GM19395 (cell line): Measurements from ENCODE around the gene ZNF579.

Experiments
- ATAC-seq: cut with Tn5 transposase; IDR thresholded peaks from one replicate; pipeline ENCODE4 v1.9.1; 2021; ENCODE audit warnings: mild to moderate bottlenecking, moderate library complexity; ENCODE audit not compliant: unreplicated experiment

Gene ZNF579, protein sequence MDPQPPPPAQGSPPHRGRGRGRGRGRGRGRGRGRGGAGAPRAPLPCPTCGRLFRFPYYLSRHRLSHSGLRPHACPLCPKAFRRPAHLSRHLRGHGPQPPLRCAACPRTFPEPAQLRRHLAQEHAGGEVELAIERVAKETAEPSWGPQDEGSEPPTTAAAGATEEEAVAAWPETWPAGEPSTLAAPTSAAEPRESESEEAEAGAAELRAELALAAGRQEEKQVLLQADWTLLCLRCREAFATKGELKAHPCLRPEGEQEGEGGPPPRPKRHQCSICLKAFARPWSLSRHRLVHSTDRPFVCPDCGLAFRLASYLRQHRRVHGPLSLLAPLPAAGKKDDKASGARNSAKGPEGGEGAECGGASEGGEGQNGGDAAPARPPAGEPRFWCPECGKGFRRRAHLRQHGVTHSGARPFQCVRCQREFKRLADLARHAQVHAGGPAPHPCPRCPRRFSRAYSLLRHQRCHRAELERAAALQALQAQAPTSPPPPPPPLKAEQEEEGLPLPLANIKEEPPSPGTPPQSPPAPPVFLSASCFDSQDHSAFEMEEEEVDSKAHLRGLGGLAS

GRCh38 chr19:55580628-55581144 lies at the start of gene ZNF579:
TSS of gene ZNF579 (minus strand) at chr19:55580848. CDS start at chr19:55579639, 1,209 bp downstream.
- ATAC-seq: no peak

- ATAC-seq: no peak
These were observed 45.7 kb upstream of the ZNF579 start for GRCh38 chr19:55626350-55626749.

DNA sequence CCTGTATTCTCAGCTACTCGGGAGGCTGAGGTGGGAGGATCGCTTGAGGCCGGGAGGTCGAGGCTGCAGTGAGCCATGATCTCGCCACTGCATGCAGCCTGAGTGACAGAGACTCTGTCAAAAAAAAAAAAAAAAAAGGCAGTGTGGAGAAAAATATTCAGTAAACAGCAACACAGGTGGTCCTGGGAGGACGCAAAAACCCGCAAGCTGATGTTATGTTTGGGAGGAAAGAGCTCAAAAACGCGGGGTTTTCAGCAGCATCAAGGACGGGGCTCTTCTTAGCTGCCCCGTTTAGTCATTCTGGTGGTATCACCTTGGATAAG lies 44.3 kb upstream of the ZNF579 start:
- no peak for ATAC-seq

DNA sequence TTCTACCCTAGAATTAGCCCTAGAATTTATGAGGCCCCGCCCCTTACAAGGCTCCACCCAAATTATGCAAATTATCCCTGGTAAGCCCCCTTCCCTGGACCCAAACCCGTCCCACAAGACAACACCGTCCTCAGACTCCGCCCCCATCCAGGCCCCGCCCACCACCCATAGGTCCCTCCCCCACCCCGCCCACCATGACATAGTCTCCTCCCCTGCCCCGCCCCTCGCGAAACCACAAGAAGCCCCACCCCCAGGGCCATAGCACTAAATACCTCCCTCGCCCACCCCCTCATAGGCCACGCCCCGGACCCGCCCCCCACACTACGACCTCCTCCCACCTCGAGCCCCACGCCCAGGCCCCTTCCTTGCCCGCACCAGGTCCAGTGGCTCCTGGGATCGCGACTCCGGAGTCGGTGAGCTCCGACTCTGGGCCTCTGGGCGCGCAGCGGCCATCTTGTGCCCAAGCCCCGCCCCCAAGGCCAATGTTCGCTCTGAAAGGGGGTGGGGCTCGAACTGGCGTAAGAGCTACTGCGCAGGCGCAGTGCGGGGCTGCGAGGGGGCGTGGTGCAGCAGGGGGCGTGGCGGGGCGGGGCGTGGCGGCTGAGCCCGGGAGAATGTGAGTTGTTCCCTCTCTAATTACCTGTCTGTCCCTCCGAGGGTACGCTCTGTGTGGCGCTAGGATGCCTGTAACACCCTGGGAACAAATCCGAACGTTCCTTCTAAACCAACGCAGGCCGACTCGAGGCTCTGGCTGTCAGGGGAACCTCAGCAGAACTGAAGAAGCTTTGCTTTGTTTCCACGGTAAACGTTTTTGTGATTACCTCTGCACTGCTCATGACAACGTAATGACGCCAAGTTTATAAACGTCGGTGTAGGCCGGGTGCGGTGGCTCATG lies 43.7 kb upstream of the ZNF579 start, which contains the start of gene ZNF784:
Gene ZNF784 (minus strand): TSS at position 458 of the 895 bp plus-strand sequence. CDS start 5 bp downstream, at position 453.
- ATAC-seq: no peak

DNA sequence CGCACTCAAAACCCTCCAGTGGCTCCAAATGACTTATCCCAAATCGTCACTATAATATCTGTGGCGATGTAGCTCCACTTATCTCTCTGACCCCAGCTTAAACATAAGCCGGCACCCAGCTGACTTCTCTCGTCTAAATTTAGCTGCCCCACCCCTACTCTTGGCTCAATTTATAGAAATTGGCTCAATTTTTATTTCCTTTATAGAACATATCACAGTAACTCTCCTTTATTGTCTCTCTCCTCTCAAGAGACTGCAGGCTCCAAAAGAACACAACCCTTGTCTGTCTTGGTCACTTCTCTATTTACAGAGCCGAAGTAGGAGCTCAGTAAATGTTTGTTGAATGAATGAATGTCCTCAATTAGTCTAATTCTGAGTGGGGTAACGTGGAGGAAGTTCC lies 42.9 kb upstream of the ZNF579 start:
- ATAC-seq: no peak

DNA sequence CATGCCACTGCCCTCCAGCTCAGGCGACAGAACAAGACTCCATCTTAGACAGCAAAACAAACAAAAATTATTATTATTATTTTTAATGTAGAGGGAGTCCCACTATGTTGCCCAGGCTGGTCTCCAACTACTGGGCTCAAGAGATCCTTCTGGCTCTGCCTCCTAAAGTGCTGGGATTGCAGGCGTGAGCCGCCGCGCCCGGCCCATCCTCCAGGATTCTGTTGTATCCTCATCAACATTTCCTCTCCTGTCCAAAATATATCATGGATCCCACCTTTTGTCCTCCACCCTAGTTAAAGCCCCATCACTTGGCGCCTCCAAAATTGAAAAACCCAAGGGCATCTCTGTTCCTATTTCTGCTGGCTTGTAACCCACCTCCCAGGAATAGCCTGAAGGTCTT lies 42.5 kb upstream of the ZNF579 start:
- ATAC-seq: no peak

DNA sequence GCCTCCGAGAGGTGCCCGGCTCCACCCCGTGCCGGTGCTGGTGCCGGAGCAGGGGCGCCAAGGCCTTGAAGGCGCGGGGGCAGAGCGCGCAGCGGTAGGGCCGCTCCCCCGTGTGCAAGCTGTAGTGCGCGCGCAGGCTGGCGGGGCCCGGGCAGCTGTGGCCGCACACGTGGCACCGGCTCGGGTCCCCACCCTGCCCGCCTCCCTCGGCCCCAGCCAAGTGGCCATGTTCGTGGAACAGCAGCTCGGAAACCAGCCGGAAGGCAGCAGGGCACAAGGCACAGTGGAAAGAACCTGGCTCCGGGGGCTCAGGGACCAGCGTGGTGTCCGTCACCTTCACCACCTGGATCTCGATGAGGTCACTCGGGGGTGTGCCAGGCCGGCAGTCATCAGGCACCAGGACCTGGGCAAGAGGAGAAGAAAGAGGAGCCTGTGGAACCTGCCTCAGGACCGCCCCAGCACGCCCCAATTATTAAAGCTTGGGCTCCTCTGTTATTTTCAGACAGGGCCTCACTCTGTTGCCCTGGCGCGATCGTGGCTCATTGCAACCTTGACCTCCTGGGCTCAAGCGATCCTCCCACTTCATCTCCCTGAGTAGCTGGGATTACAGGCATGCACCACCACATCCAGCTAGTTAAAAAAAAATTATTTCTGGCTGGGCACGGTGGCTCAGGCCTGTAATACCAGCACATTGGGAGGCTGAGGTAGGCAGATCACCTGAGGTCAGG lies 41.8 kb upstream of the ZNF579 start:
- ATAC-seq: no peak

DNA sequence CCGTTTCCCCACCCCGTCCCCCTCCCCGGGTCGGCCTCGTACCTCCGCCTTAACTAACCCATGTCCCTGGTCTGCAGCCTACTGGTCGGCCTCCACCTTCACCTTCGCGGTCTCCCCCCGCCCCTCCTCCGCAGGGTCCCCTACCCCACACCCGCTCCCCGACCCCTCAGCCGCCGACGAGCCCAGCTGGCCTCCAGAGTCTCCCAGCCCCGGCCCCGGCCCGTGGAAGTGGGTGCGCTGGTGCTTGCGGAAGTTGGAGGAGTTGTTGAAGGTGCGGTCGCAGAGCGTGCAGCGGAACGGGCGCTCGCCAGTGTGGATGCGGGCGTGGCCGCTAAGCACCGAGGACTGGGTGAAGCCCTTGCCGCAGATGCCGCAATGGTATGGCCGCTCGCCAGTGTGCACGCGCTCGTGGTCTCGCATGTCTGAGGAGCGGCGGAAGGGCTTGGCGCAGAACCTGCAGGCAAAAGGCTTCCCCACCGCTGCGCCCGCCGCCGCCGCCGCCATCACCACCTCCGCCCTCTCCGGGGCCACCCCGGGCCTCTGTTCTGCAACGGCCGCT lies 41.1 kb upstream of the ZNF579 start:
- no peak for ATAC-seq

- ATAC-seq: no peak
These were observed 40.6 kb upstream of the ZNF579 start for GRCh38 chr19:55621205-55621672.

- ATAC-seq: no peak
These were observed 40.0 kb upstream of the ZNF579 start for GRCh38 chr19:55620410-55621204.

DNA sequence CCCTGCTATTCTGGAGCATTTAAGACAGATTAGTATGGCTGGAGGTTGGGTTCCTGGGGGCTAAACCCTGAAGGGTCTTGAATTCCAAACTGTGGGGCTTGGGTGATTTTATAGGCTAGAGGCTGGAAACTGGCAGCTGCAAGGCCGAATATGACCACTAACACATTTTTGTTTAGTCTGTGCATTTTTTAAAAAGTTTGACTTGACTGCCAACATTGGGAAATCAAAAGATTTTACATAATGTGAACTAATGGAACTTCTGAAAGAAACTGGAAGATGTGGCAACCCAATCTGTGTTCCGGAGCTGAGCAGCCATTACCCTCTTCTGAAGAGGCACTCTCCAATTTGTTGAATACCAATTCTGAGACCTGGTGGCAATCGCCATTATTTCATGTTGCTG lies 38.6 kb upstream of the ZNF579 start:
- ATAC-seq: no peak

- no peak for ATAC-seq
These were observed 37.8 kb upstream of the ZNF579 start for GRCh38 chr19:55618426-55618825.

DNA sequence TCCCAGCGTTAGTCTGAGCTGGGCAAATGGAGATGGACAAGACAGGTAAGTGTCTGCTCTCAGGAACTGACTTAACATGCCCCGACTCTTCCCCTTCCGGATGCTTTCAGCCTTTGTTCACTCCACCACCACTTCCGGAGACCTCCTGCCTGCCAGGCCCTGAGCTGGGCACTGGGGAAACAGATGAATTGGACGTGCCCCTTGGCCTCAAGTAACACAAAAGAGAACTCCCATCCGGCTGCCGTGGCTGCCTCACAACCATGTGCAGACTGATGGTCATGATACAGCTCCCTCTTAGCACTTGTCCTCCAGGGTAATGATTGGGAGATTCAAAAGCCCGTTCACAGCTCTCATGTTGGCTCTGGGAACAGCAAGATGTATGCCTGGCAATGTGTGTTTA lies 36.8 kb upstream of the ZNF579 start:
- ATAC-seq: no peak

DNA sequence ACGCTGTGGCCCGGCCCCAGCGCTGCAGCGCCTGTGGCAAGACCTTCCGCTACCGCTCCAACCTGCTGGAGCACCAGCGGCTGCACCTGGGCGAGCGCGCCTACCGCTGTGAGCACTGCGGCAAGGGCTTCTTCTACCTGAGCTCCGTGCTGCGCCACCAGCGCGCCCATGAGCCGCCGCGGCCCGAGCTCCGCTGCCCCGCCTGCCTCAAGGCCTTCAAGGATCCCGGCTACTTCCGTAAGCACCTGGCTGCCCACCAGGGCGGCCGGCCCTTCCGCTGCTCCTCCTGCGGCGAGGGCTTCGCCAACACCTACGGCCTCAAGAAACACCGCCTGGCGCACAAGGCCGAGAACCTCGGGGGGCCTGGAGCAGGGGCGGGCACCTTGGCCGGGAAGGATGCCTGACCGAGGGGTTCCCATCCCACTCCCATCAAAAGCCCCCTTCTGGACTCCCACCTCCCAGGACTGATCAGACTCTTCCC lies 35.8 kb upstream of the ZNF579 start:
- no peak for ATAC-seq

DNA sequence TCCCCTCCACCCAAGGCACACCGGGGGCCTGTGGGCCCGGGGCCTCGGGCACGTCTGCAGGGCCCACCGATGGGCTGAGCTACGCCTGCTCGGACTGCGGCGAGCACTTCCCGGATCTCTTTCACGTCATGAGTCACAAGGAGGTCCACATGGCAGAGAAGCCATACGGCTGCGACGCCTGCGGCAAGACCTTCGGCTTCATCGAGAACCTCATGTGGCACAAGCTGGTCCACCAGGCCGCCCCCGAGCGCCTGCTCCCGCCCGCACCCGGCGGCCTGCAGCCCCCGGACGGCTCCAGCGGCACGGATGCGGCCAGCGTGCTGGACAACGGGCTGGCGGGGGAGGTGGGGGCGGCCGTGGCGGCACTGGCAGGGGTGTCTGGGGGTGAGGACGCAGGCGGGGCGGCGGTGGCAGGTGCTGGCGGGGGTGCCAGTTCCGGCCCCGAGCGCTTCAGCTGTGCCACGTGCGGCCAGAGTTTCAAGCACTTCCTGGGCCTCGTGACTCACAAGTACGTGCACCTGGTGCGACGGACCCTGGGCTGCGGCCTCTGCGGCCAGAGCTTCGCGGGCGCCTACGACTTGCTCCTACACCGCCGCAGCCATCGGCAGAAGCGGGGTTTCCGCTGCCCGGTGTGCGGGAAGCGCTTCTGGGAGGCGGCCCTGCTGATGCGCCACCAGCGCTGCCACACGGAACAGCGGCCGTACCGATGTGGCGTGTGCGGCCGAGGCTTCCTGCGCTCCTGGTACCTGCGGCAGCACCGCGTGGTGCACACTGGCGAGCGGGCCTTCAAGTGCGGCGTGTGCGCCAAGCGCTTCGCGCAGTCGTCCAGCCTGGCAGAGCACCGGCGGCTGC lies 35.1 kb upstream of the ZNF579 start:
- ATAC-seq: no peak

GRCh38 chr19:55614711-55615542 lies 34.3 kb upstream of the ZNF579 start:
- no peak for ATAC-seq

DNA sequence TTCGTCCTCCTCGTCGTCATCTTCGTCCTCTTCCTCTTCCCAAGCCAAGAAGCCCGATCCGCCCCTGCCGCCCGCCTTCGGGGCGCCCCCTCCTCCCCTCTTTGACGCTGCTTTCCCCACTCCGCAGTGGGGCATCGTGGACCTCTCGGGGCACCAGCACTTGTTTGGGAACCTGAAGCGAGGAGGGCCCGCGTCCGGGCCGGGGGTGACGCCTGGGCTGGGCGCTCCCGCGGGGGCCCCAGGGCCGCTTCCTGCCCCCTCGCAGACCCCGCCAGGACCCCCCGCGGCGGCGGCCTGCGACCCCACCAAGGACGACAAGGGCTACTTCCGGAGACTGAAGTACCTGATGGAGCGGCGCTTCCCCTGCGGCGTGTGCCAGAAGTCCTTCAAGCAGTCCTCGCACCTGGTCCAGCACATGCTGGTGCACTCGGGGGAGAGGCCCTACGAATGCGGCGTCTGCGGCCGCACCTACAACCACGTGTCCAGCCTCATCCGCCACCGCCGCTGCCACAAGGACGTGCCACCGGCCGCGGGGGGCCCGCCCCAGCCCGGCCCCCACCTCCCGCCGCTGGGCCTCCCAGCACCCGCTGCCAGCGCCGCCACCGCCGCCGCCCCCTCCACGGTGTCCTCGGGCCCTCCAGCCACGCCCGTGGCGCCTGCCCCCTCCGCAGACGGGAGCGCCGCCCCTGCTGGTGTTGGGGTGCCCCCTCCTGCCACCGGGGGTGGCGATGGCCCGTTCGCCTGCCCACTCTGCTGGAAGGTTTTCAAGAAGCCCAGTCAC lies 33.5 kb upstream of the ZNF579 start:
- ATAC-seq: no peak
